H1 (cell line): Measurements from ENCODE around the gene SLC35F1. TPM values are rescaled to one million over a fixed set of nuclear protein-coding genes. Genes with fewer than 3 reads are reported as not detected.

Source experiments
- CTCF ChIA-PET: fragments of 300-600 bp; sonication (Branson Sonifier 250); formaldehyde crosslinking; loops from one replicate; lab custom pipeline; 2021; ENCODE audit not compliant: partially characterized antibody; lab: Charles Lee
- POLR2A ChIA-PET: fragments of 300-600 bp; sonication (Branson Sonifier 250); formaldehyde crosslinking; loops from one replicate; lab custom pipeline; 2021; ENCODE audit warnings: inconsistent platforms; ENCODE audit not compliant: partially characterized antibody; lab: Charles Lee
- DNase-seq, 2 experiments: peaks; one replicate each; pipeline versions ENCODE4 v3.0.0 to v3.0.0-alpha.2; 2010 to 2022; ENCODE audit warnings: low spot score in 2 of 2, low read depth in 1 of 2, mixed read lengths in 1 of 2
- FAIRE-seq: peaks from 2 replicates; lab custom pipeline; 2011; peaks lifted over from hg19 to GRCh38; lab: Jason Lieb, UNC
- H2AFZ ChIP-seq: 2 replicates; pipeline ENCODE4 v1.8.1; 2012; ENCODE audit warnings: low read length, inconsistent platforms
- H2AK5ac ChIP-seq: 2 replicates; pipeline ENCODE4 v1.6.1; 2013; ENCODE audit warnings: low read depth, low read length
- H2BK120ac ChIP-seq: replicated peaks from 2 replicates; pipeline ENCODE3; 2013; ENCODE audit warnings: low read depth, low read length, inconsistent platforms
- H2BK12ac ChIP-seq: 2 replicates; pipeline ENCODE4 v1.6.1; 2013; ENCODE audit warnings: low read depth, low read length
- H2BK15ac ChIP-seq: 2 replicates; pipeline ENCODE4 v1.6.1; 2013; ENCODE audit warnings: low read length
- H2BK20ac ChIP-seq: 2 replicates; pipeline ENCODE4 v1.6.1; 2013; ENCODE audit warnings: low read length
- H2BK5ac ChIP-seq: 2 replicates; pipeline ENCODE4 v1.6.1; 2013; ENCODE audit warnings: low read depth, low read length
- H3K14ac ChIP-seq: 2 replicates; pipeline ENCODE4 v1.6.1; 2013; ENCODE audit warnings: inconsistent platforms; ENCODE audit not compliant: insufficient read length
- H3K18ac ChIP-seq: 2 replicates; pipeline ENCODE4 v1.6.1; 2013; ENCODE audit warnings: low read length; ENCODE audit errors: extremely low read depth
- H3K23ac ChIP-seq: 2 replicates; pipeline ENCODE4 v1.6.1; 2013; ENCODE audit warnings: inconsistent platforms; ENCODE audit not compliant: insufficient read length
- H3K23me2 ChIP-seq: 2 replicates; pipeline ENCODE4 v1.6.1; 2013; ENCODE audit warnings: low read depth, low read length
- H3K27ac ChIP-seq: 2 replicates; pipeline ENCODE4 v1.6.1; 2011; ENCODE audit warnings: low read depth, low read length, inconsistent platforms
- H3K27me3 ChIP-seq, 4 experiments: replicated peaks in 1 of 4; 1 replicate in 1 of 4; 2 replicates in 3 of 4; pipeline versions ENCODE4 v1.6.1 to v1.8.1; 2011 to 2013; ENCODE audit warnings: low read length in 3 of 4, mild to moderate bottlenecking in 3 of 4, inconsistent platforms in 2 of 4, mixed read lengths in 2 of 4, moderate library complexity in 1 of 4; ENCODE audit not compliant: control insufficient read depth in 3 of 4, insufficient read depth in 3 of 4; ENCODE audit errors: extremely low read depth in 1 of 4
- H3K36me3 ChIP-seq, 4 experiments: 2 replicates each; pipeline versions ENCODE4 v1.6.1 to v1.8.1; 2011 to 2013; ENCODE audit warnings: mild to moderate bottlenecking in 4 of 4, low read length in 3 of 4, moderate library complexity in 2 of 4, control low read depth in 1 of 4, inconsistent platforms in 1 of 4; ENCODE audit not compliant: insufficient read depth in 4 of 4, control insufficient read depth in 2 of 4
- H3K4ac ChIP-seq: replicated peaks from 2 replicates; pipeline ENCODE3; 2013; ENCODE audit warnings: low read length, low read depth, mixed read lengths, inconsistent platforms; ENCODE audit not compliant: insufficient read length
- H3K4me1 ChIP-seq, 4 experiments: replicated peaks in 1 of 4; 1 replicate in 1 of 4; 2 replicates in 3 of 4; pipeline versions ENCODE4 v1.6.1 to v1.8.1; 2011 to 2013; ENCODE audit warnings: low read length in 3 of 4, inconsistent platforms in 2 of 4, mixed read lengths in 1 of 4; ENCODE audit not compliant: insufficient read depth in 4 of 4, control insufficient read depth in 3 of 4
- H3K4me2 ChIP-seq, 2 experiments: 2 replicates each; pipeline versions ENCODE4 v1.6.1 to v1.8.1; 2011 to 2013; ENCODE audit warnings: low read depth in 2 of 2, low read length in 2 of 2, control low read depth in 1 of 2, inconsistent platforms in 1 of 2, mild to moderate bottlenecking in 1 of 2; ENCODE audit not compliant: insufficient read depth in 1 of 2
- H3K4me3 ChIP-seq, 4 experiments: fragments of 200-600, 300-600 bp in 1 of 4; sonication (generic), shearing (Covaris generic), sonication (Bioruptor Twin) in 1 of 4; 2 replicates each; pipeline versions ENCODE4 v1.5.1 to v1.8.1; 2011 to 2016; ENCODE audit warnings: low read length in 4 of 4, low read depth in 3 of 4, control low read depth in 2 of 4, inconsistent platforms in 2 of 4, mild to moderate bottlenecking in 2 of 4, mixed read lengths in 1 of 4, moderate library complexity in 1 of 4; ENCODE audit not compliant: insufficient read depth in 2 of 4; ENCODE audit errors: extremely low read depth in 1 of 4
- H3K56ac ChIP-seq: replicated peaks from 2 replicates; pipeline ENCODE3; 2013; ENCODE audit warnings: low read depth, mild to moderate bottlenecking, mixed read lengths, low read length, inconsistent platforms; ENCODE audit not compliant: insufficient read length
- H3K79me1 ChIP-seq: 2 replicates; pipeline ENCODE4 v1.6.1; 2013; ENCODE audit warnings: low read depth, low read length, control low read depth
- H3K79me2 ChIP-seq, 2 experiments: 2 replicates each; pipeline versions ENCODE4 v1.6.1 to v1.8.1; 2012 to 2013; ENCODE audit warnings: low read length in 2 of 2, mild to moderate bottlenecking in 2 of 2, inconsistent platforms in 1 of 2; ENCODE audit not compliant: insufficient read depth in 2 of 2, control insufficient read depth in 1 of 2
- H3K9ac ChIP-seq, 4 experiments: replicated peaks in 1 of 4; 1 replicate in 1 of 4; 2 replicates in 3 of 4; pipeline versions ENCODE4 v1.6.1 to v1.8.1; 2011 to 2013; ENCODE audit warnings: low read depth in 3 of 4, low read length in 3 of 4, control low read depth in 2 of 4, mild to moderate bottlenecking in 2 of 4, moderate library complexity in 2 of 4, inconsistent platforms in 1 of 4; ENCODE audit errors: extremely low read depth in 1 of 4
- H3K9me3 ChIP-seq, 2 experiments: 2 replicates each; pipeline versions ENCODE4 v1.6.1 to v1.8.1; 2012 to 2013; ENCODE audit warnings: mild to moderate bottlenecking in 2 of 2, moderate library complexity in 2 of 2, control low read depth in 1 of 2, inconsistent platforms in 1 of 2, low read depth in 1 of 2, low read length in 1 of 2, mixed read lengths in 1 of 2; ENCODE audit not compliant: insufficient read depth in 2 of 2
- H4K20me1 ChIP-seq, 2 experiments: replicated peaks in 1 of 2; 2 replicates each; pipeline versions ENCODE3 to v1.8.1; 2011 to 2013; ENCODE audit warnings: inconsistent platforms in 2 of 2, low read length in 2 of 2, mild to moderate bottlenecking in 1 of 2; ENCODE audit not compliant: insufficient read depth in 2 of 2, control insufficient read depth in 1 of 2
- H4K5ac ChIP-seq: 2 replicates; pipeline ENCODE4 v1.6.1; 2013; ENCODE audit warnings: low read length, low read depth, mixed read lengths, inconsistent platforms; ENCODE audit not compliant: insufficient read length
- H4K8ac ChIP-seq: 2 replicates; pipeline ENCODE4 v1.8.0; 2013; ENCODE audit warnings: mild to moderate bottlenecking, moderate library complexity, low read length, inconsistent platforms; ENCODE audit not compliant: insufficient read depth; ENCODE audit errors: extremely low read depth
- H4K91ac ChIP-seq: replicated peaks from 2 replicates; pipeline ENCODE3; 2013; ENCODE audit warnings: low read length, mixed read lengths, inconsistent platforms; ENCODE audit not compliant: insufficient read length
- EP300 ChIP-seq, 2 experiments: IDR thresholded peaks; 1 replicate in 1 of 2; 2 replicates in 1 of 2; pipeline ENCODE4 v1.6.1; 2011 to 2012; ENCODE audit warnings: low read depth in 2 of 2, low read length in 2 of 2, mild to moderate bottlenecking in 2 of 2, borderline replicate concordance in 1 of 2, inconsistent platforms in 1 of 2, moderate library complexity in 1 of 2
- KDM5A ChIP-seq: fragments of 200-600 bp; IDR thresholded peaks from 2 replicates; pipeline ENCODE4 v1.7.1; 2012; ENCODE audit warnings: mild to moderate bottlenecking, low read length, inconsistent platforms, mixed read lengths
- POLR2A ChIP-seq, 2 experiments: IDR thresholded peaks; 1 replicate in 1 of 2; 2 replicates in 1 of 2; pipeline ENCODE4 v1.6.1; 2011; ENCODE audit warnings: low read depth in 2 of 2, low read length in 2 of 2, mild to moderate bottlenecking in 2 of 2; ENCODE audit errors: control extremely low read depth in 1 of 2
- SIX5 ChIP-seq: IDR thresholded peaks from 2 replicates; pipeline ENCODE4 v1.6.1; 2011; ENCODE audit warnings: mild to moderate bottlenecking, low read depth, low read length
- SRF ChIP-seq: IDR thresholded peaks from 2 replicates; pipeline ENCODE4 v1.6.1; 2011; ENCODE audit warnings: mild to moderate bottlenecking, low read depth, low read length, moderate library complexity
- WGBS, 2 experiments: shearing (Covaris generic) in 1 of 2; methylation state at CpG; one replicate each; pipeline versions ENCODE4 v1.1.6 to v1.1.7; 2013 to 2015; ENCODE audit warnings: low lambda C conversion rate in 2 of 2, mixed read lengths in 2 of 2, inconsistent platforms in 1 of 2, low coverage in 1 of 2, missing lambda C conversion rate in 1 of 2; ENCODE audit not compliant: insufficient replicate concordance in 2 of 2, insufficient coverage in 1 of 2, insufficient read length in 1 of 2; ENCODE audit errors: extremely low coverage in 1 of 2, missing lambda C conversion rate in 1 of 2; 5-methylcytosine and 5-hydroxymethylcytosine counted together
- polyA plus RNA-seq, 7 experiments: library from polyadenylated mRNA; depleted of rRNA in 3 of 7; stranded (reverse) in 5 of 7; unstranded in 2 of 7; fragments of >200 nt in 5 of 7; fragments of 200-250 nt in 2 of 7; gene quantifications; 1 replicate in 5 of 7; 2 replicates in 1 of 7; 4 replicates in 1 of 7; pipeline versions ENCODE4 v1.2.1 to v1.2.3, GENCODE V29; 2011 to 2013; ENCODE audit warnings: missing spikeins in 2 of 7, mixed read lengths in 2 of 7
- total RNA-seq: library from RNA; stranded (reverse); fragmentation: NEBNext Ultra II Directional; extraction: Animal tissue kit (Norgen Biotek cat#: 25700); gene quantifications from 2 replicates; pipeline ENCODE4 v1.2.1, GENCODE V29; 2021

Gene SLC35F1
- total and polyA plus RNA-seq, 2 of the 8 experiments (the other 6 are each of a cell fraction or from before 2014, with no cell fraction given) = 7.0 to 10.0 TPM

- Histone ChIP-seq H3K4me3 (no peak overlapping the region), H3K23me2 (no peaks in the 10 kb centered on the region), H3K79me2 (no peaks in the 10 kb centered on the region), H2BK20ac (no peak overlapping the region), H4K5ac (no peak overlapping the region), H3K79me1 (no peaks in the 10 kb centered on the region), H2BK15ac (no peak overlapping the region), H4K20me1 (no peaks in the 10 kb centered on the region), H3K9ac (no peak overlapping the region), H3K4me1 (peaks cover 0 to 3% (median 1%) of the 10 kb centered on the region in 4 experiments; a peak in 2 of 7 replicates), H3K9me3 (no peaks in the 10 kb centered on the region), H3K36me3 (no peaks in the 10 kb centered on the region), H2AK5ac (no peak overlapping the region), H3K56ac (no peak overlapping the region), H2AFZ (no peak overlapping the region), H2BK120ac (no peak overlapping the region), H2BK5ac (no peak overlapping the region), H3K14ac (no peak overlapping the region), H4K91ac (no peak overlapping the region), H2BK12ac (no peak overlapping the region), H3K4me2 (no peak overlapping the region), H4K8ac (no peak overlapping the region), H3K4ac (no peak overlapping the region), H3K27me3 (no peaks in the 10 kb centered on the region), H3K23ac (no peak overlapping the region), H3K27ac (no peak overlapping the region), H3K18ac (no peak overlapping the region)
- TF ChIP-seq POLR2A (IDR thresholded peaks at IDR 0.05; ENCODE audit: control extremely low read depth in 1 of 2, low read depth in 2 of 2, low read length in 2 of 2) (no peak), SRF (no peak), SIX5 (no peak), KDM5A (no peak), EP300 (IDR thresholded peaks at IDR 0.05; ENCODE audit: borderline replicate concordance in 1 of 2, low read depth in 2 of 2, low read length in 2 of 2) (no peak)
- ChIA-PET CTCF (interaction anchor here (0.6 to 1.3 kb wide), 3 partner anchors 9 to 320 kb away, joined by 3 to 4 read pairs (median 3); no protein-coding TSS in a partner anchor), POLR2A (no interaction called here)
- FAIRE-seq (no peak), DNase-seq (no peak)
- WGBS, 2 experiments = 81% methylated on average over 1 of the region's 1 CpG; no CpG with 5 or more reads in 1 of the 2 experiments
Measured at GRCh38 chr6:118277631-118278030, 370.6 kb downstream of the SLC35F1 start.
